GM11168 (cell line): ENCODE measurements around the gene OR8H3.
"Not testable (repeated sequence)": the region's sequence is repeated elsewhere in the genome, so short reads cannot be mapped to it uniquely, and the experiment has no call there.

Experiments used
- in situ Hi-C: fragments of 300-500 bp; cut with MboI; formaldehyde crosslinking; loops from one replicate; pipeline ENCODE4 v1.12.0; 2022; ENCODE audit warnings: low sequenced_read_pairs; ENCODE audit not compliant: unreplicated experiment

Gene OR8H3

GRCh38 chr11:56122073-56122472, at the start of gene OR8H3:
Gene OR8H3, plus strand, starts transcription at chr11:56122373. Its CDS starts 0 bp downstream, at chr11:56122373.
- in situ Hi-C loops = no loop called here

GRCh38 chr11:56089697-56090096, 32.5 kb upstream of the OR8H3 start:
- in situ Hi-C loops = no loop called here

GRCh38 chr11:56093008-56093407, 29.2 kb upstream of the OR8H3 start, which contains the start of gene OR8I2:
Gene OR8I2, plus strand, starts transcription at chr11:56093308. Its CDS starts 0 bp downstream, at chr11:56093308.
- in situ Hi-C loops = no loop called here

- in situ Hi-C loops = no loop called here
Measured at GRCh38 chr11:56103210-56103737, 18.9 kb upstream of the OR8H3 start, which contains the start of gene OR8H2. Gene OR8H2, plus strand, starts transcription at chr11:56103687. Its CDS starts 1,356 bp downstream, at chr11:56105043.

- in situ Hi-C loops = no loop called here
Measured at GRCh38 chr11:56140151-56140661, 18.0 kb downstream of the OR8H3 start, which contains the start of gene OR8J3. Gene OR8J3, minus strand, starts transcription at chr11:56140201. Its CDS starts 2,483 bp downstream, at chr11:56137718.

- in situ Hi-C loops = not testable (repeated sequence)
Measured at GRCh38 chr11:56143681-56144080, 21.5 kb downstream of the OR8H3 start.

- in situ Hi-C loops = no loop called here
Measured at GRCh38 chr11:56151376-56151775, 29.2 kb downstream of the OR8H3 start.

GRCh38 chr11:56152333-56152732, 30.2 kb downstream of the OR8H3 start:
- in situ Hi-C loops = no loop called here

GRCh38 chr11:56160217-56160616, 38.0 kb downstream of the OR8H3 start, which contains the start of gene OR8K5:
Gene OR8K5, minus strand, starts transcription at chr11:56160317. Its CDS starts 0 bp downstream, at chr11:56160317.
- in situ Hi-C loops = no loop called here

- in situ Hi-C loops = no loop called here
Measured at GRCh38 chr11:56163804-56164203, 41.6 kb downstream of the OR8H3 start.

GRCh38 chr11:56172256-56172830, 50.2 kb downstream of the OR8H3 start:
- in situ Hi-C loops = no loop called here
